ENCODE data around the gene SAMD4A.

- no peak for TF ChIP-seq CTCF (conservative IDR thresholded peaks at IDR 0.05; ENCODE audit: low read depth, low read length)
- no peak for TF ChIP-seq SMC3 (IDR thresholded peaks at IDR 0.05; ENCODE audit: low read depth, low read length)
- peak; percentile 27; the same call in 1 of the 2 replicates for TF ChIP-seq MAFK (IDR thresholded peaks at IDR 0.05; ENCODE audit: low read depth, low read length)
- TF ChIP-seq POLR2A (IDR thresholded peaks at IDR 0.05; ENCODE audit: low read depth, low read length) = no peak
- TF ChIP-seq USF2 (IDR thresholded peaks at IDR 0.05; ENCODE audit: low read depth, low read length) = no peak
- TF ChIP-seq ELK1 (IDR thresholded peaks at IDR 0.05; ENCODE audit: borderline replicate concordance, low read depth, low read length) = no peak
- no peak for TF ChIP-seq RAD21 (IDR thresholded peaks at IDR 0.05; ENCODE audit: low read length)
- TF ChIP-seq MXI1 (IDR thresholded peaks at IDR 0.05; ENCODE audit: borderline replicate concordance, low read depth, low read length) = no peak
- TF ChIP-seq CEBPB (IDR thresholded peaks at IDR 0.05; ENCODE audit: low read depth, low read length) = peak; percentile 88
- 0 out of 2 replicates have a peak, but pooled peaks have one; percentile 48 for TF ChIP-seq CHD1 (IDR thresholded peaks at IDR 0.05; ENCODE audit: low read depth, low read length)
- TF ChIP-seq RFX5 (IDR thresholded peaks at IDR 0.05; ENCODE audit: low read depth, low read length) = no peak
Observed at GRCh38 chr14:54625112-54625511, 58.2 kb downstream of the SAMD4A start.
